Choroid plexus epithelial cell (primary cell): ENCODE results near the gene CCDC106.

Source experiments
- DNase-seq: peaks from one replicate; pipeline ENCODE4 v3.0.0-alpha.2; 2010; ENCODE audit warnings: low read depth
- H3K4me3 ChIP-seq: 2 replicates; pipeline ENCODE4 v1.5.1; 2011; ENCODE audit warnings: low read depth, mild to moderate bottlenecking, control low read depth, low read length, moderate library complexity
- TF ChIP-seq, protein P1 (sequence below): conservative IDR thresholded peaks from 2 replicates; pipeline ENCODE4 v1.5.1; 2011; ENCODE audit warnings: low read depth, mild to moderate bottlenecking, control low read depth, inconsistent platforms, low read length, moderate library complexity

Gene CCDC106

DNA sequence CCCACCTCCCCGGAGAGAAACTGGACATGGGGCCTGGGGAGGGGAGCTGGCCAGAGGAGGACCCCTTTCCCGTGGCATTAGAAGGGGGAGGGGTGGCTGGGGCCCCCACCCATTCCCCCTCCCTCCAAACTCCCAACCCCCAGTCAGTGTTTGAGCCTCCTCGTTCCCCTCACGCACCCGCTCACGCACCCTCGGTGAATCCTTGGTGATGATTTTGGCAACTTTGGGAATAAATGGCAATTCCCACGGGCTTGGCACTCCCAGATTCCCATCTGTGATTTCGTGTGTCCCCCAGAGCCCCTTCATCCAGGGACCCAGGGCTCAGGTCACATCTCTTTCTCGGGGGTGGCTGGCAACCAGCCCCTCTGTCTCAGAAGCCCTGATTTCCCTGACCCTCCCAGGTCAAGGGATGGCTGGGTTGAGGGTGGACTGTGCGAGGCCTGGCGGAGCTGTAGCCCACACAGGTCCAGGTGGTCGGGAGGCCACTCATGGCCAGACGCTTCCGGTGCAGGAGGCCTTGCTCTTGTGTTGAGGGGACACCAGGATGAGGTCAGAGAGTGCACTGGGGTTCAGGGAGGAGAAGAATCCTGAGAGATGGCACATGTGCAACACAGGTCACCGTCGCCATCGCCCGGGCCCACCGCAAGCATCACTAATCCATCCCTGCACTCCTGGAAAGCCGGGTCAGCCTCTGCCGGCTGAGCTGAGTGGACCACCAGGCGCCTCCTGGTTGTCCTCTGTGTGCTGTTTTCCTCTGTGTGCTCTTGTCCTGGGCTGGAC is 47.7 kb downstream of the CCDC106 start:
- no peak for DNase-seq
- TF ChIP-seq, protein P1, sequence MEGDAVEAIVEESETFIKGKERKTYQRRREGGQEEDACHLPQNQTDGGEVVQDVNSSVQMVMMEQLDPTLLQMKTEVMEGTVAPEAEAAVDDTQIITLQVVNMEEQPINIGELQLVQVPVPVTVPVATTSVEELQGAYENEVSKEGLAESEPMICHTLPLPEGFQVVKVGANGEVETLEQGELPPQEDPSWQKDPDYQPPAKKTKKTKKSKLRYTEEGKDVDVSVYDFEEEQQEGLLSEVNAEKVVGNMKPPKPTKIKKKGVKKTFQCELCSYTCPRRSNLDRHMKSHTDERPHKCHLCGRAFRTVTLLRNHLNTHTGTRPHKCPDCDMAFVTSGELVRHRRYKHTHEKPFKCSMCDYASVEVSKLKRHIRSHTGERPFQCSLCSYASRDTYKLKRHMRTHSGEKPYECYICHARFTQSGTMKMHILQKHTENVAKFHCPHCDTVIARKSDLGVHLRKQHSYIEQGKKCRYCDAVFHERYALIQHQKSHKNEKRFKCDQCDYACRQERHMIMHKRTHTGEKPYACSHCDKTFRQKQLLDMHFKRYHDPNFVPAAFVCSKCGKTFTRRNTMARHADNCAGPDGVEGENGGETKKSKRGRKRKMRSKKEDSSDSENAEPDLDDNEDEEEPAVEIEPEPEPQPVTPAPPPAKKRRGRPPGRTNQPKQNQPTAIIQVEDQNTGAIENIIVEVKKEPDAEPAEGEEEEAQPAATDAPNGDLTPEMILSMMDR = no peak
- no peak overlapping the region for H3K4me3 ChIP-seq

DNA sequence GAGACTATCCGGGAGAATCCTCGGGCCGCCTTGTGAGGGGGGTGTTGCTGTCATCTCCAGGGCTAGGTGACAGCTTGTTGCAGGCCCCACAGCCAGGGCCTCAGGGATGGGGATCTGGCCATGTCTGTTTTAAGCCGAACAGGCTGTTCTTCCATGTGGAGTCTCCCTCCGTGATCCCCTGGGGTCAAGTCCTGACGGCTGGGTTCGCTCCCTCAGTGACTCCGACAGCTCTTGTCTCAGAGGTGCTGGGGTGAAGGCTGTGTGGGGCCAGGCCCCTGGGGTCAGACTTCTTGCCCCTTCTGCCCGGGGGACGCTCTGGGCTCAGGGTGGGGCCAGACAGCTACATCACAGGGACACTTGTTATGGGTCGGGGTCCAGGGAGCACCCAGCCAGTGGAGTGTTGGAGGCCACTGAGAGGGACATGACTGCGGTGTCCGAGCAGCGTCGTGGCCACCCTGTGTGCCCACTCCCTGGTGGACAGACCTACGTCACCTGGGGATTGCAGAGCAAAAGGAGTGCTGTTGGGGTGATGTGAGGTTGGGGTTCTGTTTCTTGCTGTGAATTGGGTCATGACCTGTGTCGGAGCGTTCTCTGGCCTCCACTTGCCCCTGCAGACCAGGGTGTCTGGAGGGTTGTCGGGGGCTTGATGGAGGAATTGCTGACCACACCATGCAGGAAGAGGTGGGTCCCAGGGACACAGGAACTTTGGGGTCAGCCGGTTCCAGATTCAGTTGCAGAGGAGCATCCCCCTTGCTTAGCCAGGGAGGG is 48.5 kb downstream of the CCDC106 start:
- DNase-seq = no peak
- no peak overlapping the region for H3K4me3 ChIP-seq
- TF ChIP-seq, protein P1 = no peak

DNA sequence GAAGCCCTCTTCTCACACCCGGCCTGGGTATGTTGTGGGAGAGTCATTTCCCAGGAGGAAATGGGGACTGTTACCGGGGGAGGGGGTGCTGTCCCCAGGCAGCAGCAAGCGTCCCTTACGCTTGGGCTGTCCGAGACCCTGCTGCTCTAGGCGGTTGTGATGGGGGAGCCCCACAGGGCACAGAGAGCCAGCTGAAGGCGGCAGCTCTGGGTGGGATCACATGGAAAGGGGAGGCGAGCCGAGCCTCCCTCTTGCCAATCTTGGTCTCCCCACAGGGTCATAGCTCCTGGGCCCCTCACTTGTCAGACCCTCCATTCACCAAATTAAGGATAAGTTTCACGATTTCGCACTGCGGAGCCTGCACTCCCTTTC is 49.0 kb downstream of the CCDC106 start:
- DNase-seq = no peak
- no peak overlapping the region for H3K4me3 ChIP-seq
- TF ChIP-seq, protein P1 = no peak

DNA sequence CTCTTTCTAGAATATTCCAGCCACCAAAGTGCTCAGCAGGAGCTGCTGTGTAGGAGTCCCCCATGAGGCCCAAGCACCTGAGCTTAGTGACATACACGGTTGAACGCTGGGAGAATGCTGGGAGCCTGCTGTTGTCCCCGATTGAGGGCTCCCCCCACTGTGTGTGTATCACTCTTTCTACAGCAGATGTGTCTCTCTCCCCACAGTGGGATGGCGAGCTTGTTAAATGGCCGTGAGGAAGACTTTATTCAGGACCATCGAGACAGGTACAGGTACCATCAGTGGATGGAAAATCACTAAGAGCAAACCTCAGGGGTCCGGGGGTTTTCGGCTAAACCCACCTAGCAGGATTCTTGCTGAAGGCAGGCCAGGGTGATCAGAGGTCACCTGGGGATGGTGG is 49.7 kb downstream of the CCDC106 start:
- TF ChIP-seq, protein P1 = no peak

DNA sequence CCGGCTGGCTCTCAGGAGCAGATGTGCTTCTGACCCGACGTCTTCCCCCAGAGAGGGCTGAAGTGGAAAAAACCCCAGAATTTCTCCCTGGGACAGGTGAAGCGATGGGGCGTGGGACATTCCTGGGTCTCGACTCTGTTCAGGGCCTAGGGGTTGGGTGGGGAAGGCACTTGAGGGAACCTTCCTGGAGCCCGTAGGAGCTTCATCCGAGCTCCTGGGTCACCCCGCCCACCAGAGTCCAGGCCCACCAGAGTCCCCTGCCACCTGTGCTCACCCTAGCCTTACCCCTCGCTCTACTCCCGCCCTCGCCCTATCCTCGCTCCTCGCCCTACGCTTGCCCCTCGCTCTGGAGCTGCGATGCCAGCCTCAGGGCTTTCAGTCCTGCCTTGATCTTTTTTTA is 50.2 kb downstream of the CCDC106 start:
- no peak overlapping the region for H3K4me3 ChIP-seq
- no peak for DNase-seq
- TF ChIP-seq, protein P1 = no peak

More for the DNA sequence above, 49.7 kb downstream of the CCDC106 start:
- no peak overlapping the region for H3K4me3 ChIP-seq
- no peak for DNase-seq

DNA sequence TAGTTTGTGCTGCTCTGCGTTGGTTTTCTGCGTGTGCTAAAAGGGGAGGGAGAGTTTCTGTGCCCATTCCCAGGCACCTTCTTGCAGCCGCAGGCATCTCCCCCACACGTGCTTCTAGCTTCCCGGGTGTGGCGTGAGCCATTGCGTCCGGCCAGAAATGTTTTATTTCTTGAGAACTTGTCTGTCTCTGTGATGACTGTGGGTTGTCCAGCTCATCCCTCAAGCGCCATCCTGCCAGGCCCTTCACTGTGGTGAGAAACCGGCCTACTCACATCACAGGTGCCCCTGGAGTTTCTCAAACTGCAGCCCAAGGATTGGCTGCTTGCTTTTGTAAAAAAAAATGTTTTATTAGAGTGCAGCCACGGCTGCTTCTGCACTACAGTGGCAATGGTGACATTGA is 51.2 kb downstream of the CCDC106 start:
- no peak for DNase-seq
- H3K4me3 ChIP-seq = no peak overlapping the region
- TF ChIP-seq, protein P1 = no peak
